ENCODE measurements around the gene MED27. TPM values are rescaled to one million over a fixed set of nuclear protein-coding genes. Genes with fewer than 3 reads are reported as not detected.
A peak's percentile ranks its signal among the peaks of the same experiment; 100 is the strongest.

The MED27 gene
- total and polyA plus RNA-seq, 2 of the 8 experiments (the other 6 are each of a cell fraction or from before 2014, with no cell fraction given), result 29.9 to 56.5 TPM

DNA sequence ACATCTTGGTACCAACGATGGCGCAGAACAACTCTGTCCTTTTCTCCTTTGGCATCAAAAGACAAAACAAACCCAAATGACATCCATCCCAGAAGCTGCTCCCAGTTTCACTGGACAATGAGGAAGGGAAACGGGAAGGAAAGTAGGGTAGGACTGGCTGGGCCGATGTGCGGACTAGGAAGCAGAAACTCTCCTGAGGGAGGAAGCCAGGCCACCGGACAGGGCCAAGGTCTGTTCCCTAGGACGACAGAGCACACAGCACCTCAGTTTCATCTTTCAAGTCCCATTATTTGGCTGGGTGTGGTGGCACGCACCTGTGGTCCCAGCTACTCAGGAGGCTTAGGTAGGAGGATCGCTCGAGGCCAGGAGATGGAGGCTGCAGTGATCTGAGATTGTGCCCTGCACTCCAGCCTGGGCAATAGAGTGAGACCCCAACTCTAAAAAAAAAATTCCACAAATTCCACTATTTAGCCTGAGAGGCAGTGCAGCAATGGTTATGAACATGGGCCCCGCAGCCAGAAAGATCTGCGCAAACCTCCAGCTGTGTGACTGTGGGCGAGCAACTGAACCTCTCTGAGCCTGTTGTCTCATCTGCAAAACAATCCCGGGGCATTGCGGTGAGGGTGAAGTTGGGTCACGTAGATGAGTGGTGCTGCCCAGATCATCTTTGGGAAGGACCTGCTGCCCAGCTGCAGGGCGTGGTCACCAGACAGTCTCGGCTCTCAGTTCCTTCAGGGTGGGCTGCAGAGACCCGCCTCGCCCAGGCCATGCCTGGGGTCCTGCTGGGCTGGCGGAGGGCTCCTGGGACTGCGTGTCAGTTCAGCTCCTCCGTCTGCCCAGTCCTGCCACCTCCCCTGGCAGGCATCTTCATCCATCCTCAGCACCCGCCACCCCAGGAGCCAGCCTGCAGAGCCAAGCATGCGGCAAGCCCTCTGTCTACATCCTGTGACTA is 238.6 kb downstream of the MED27 start:
- no peak overlapping the region for H2BK5ac ChIP-seq (ENCODE audit: low read depth, low read length)
- H3K56ac ChIP-seq (replicated peaks; ENCODE audit: insufficient read length, low read depth, low read length), result no peak overlapping the region
- H3K79me2 ChIP-seq (ENCODE audit: control insufficient read depth in 1 of 2, insufficient read depth in 2 of 2, low read length in 2 of 2), result no peaks in the 10 kb centered on the region
- H3K79me1 ChIP-seq (ENCODE audit: low read depth, low read length), result no peaks in the 10 kb centered on the region
- H3K4me1 ChIP-seq (replicated peaks in 1 of 4; ENCODE audit: control insufficient read depth in 3 of 4, insufficient read depth in 4 of 4, low read length in 3 of 4), result peaks cover 0 to 3% (median 0%) of the 10 kb centered on the region in 4 experiments; a peak in 2 of 7 replicates
- no peak overlapping the region for H2BK12ac ChIP-seq (ENCODE audit: low read depth, low read length)
- no peak overlapping the region for H3K14ac ChIP-seq (ENCODE audit: insufficient read length)
- H2AK5ac ChIP-seq (ENCODE audit: low read depth, low read length), result no peak overlapping the region
- H4K91ac ChIP-seq (replicated peaks; ENCODE audit: insufficient read length, low read length), result no peak overlapping the region
- H3K27ac ChIP-seq (ENCODE audit: low read depth, low read length), result no peak overlapping the region
- CTCF ChIA-PET (ENCODE audit: partially characterized antibody), result interaction anchor here (0.6 to 3.7 kb wide), 11 partner anchors 9 to 326 kb away, joined by 3 to 20 read pairs (median 4); no protein-coding TSS in a partner anchor
- no peak overlapping the region for H2AFZ ChIP-seq (ENCODE audit: low read length)
- no peaks in the 10 kb centered on the region for H3K36me3 ChIP-seq (ENCODE audit: control insufficient read depth in 2 of 4, insufficient read depth in 4 of 4, low read length in 3 of 4)
- no peak overlapping the region for H3K9ac ChIP-seq (replicated peaks in 1 of 4; ENCODE audit: extremely low read depth in 1 of 4, low read depth in 3 of 4, low read length in 3 of 4)
- no peaks in the 10 kb centered on the region for H3K9me3 ChIP-seq (ENCODE audit: insufficient read depth in 2 of 2, low read depth in 1 of 2, low read length in 1 of 2)
- FAIRE-seq, result no peak
- H3K4me3 ChIP-seq (ENCODE audit: extremely low read depth in 1 of 4, insufficient read depth in 2 of 4, low read depth in 3 of 4, low read length in 4 of 4), result no peak overlapping the region
- 91% methylated on average over 25 of the region's 25 CpGs; no CpG with 5 or more reads in 1 of the 2 experiments for WGBS, 2 experiments (ENCODE audit: extremely low coverage in 1 of 2, insufficient coverage in 1 of 2, insufficient read length in 1 of 2, insufficient replicate concordance in 2 of 2, low coverage in 1 of 2, low lambda C conversion rate in 2 of 2, missing lambda C conversion rate in 1 of 2)
- H2BK120ac ChIP-seq (replicated peaks; ENCODE audit: low read depth, low read length), result no peak overlapping the region
- no peak overlapping the region for H4K8ac ChIP-seq (ENCODE audit: extremely low read depth, insufficient read depth, low read length)
- H3K23ac ChIP-seq (ENCODE audit: insufficient read length), result no peak overlapping the region
- no peak overlapping the region for H2BK15ac ChIP-seq (ENCODE audit: low read length)
- H4K5ac ChIP-seq (ENCODE audit: insufficient read length, low read depth, low read length), result no peak overlapping the region
- H4K20me1 ChIP-seq (replicated peaks in 1 of 2; ENCODE audit: control insufficient read depth in 1 of 2, insufficient read depth in 2 of 2, low read length in 2 of 2), result no peaks in the 10 kb centered on the region
- POLR2A ChIA-PET (ENCODE audit: partially characterized antibody), result interaction anchor here (1.0 kb wide), 1 partner anchor 86 kb away, joined by 3 read pairs; no protein-coding TSS in a partner anchor
- H3K23me2 ChIP-seq (ENCODE audit: low read depth, low read length), result no peaks in the 10 kb centered on the region
- H3K4me2 ChIP-seq (ENCODE audit: insufficient read depth in 1 of 2, low read depth in 2 of 2, low read length in 2 of 2), result no peak overlapping the region
- H2BK20ac ChIP-seq (ENCODE audit: low read length), result 0 out of 2 replicates have a peak overlapping the region, but pooled peaks have one; percentile 48
- no peak for DNase-seq (ENCODE audit: low read depth in 1 of 2, low spot score in 2 of 2)
- no peaks in the 10 kb centered on the region for H3K27me3 ChIP-seq (replicated peaks in 1 of 4; ENCODE audit: control insufficient read depth in 3 of 4, extremely low read depth in 1 of 4, insufficient read depth in 3 of 4, low read length in 3 of 4)
- no peak overlapping the region for H3K4ac ChIP-seq (replicated peaks; ENCODE audit: insufficient read length, low read depth, low read length)
- H3K18ac ChIP-seq (ENCODE audit: extremely low read depth, low read length), result no peak overlapping the region
- TF ChIP-seq, protein P1, sequence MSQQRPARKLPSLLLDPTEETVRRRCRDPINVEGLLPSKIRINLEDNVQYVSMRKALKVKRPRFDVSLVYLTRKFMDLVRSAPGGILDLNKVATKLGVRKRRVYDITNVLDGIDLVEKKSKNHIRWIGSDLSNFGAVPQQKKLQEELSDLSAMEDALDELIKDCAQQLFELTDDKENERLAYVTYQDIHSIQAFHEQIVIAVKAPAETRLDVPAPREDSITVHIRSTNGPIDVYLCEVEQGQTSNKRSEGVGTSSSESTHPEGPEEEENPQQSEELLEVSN (IDR thresholded peaks at IDR 0.05), result no peak
- TF ChIP-seq RAD21 (IDR thresholded peaks at IDR 0.05 in 1 of 2, conservative IDR thresholded peaks at IDR 0.05 in 1 of 2; ENCODE audit: low read depth in 2 of 2, low read length in 2 of 2), result no peak
- TF ChIP-seq SP2 (IDR thresholded peaks at IDR 0.05; ENCODE audit: low read length), result no peak
- no peak for TF ChIP-seq CBX5 (IDR thresholded peaks at IDR 0.05; ENCODE audit: low read depth, low read length)
- no peak for TF ChIP-seq SIN3A (conservative IDR thresholded peaks at IDR 0.05 in 1 of 2, IDR thresholded peaks at IDR 0.05 in 1 of 2; ENCODE audit: low read depth in 1 of 2, low read length in 2 of 2)
- TF ChIP-seq CEBPB (IDR thresholded peaks at IDR 0.05; ENCODE audit: low read depth, low read length), result no peak
- TF ChIP-seq HDAC2 (IDR thresholded peaks at IDR 0.05; ENCODE audit: borderline replicate concordance in 1 of 2, low read depth in 2 of 2, low read length in 2 of 2), result no peak
- TF ChIP-seq YY1 (IDR thresholded peaks at IDR 0.05; ENCODE audit: low read depth, low read length), result no peak
- TF ChIP-seq SUZ12 (IDR thresholded peaks at IDR 0.05; ENCODE audit: low read length), result no peak
